GM23338 (cell line): ENCODE measurements around the gene CHCHD3. TPM values are rescaled to one million over a fixed set of nuclear protein-coding genes. Genes with fewer than 3 reads are reported as not detected.

Source experiments
- ATAC-seq: fragments of 200-7000 bp; cut with Tn5 transposase; 3 replicates; pipeline ENCODE4 v1.9.1; 2020
- DNase-seq: peaks from one replicate; pipeline ENCODE4 v3.0.0-alpha.2; 2015; ENCODE audit warnings: low spot score
- H2AFZ ChIP-seq: fragments of 200-600 bp; sonication (generic); 2 replicates; pipeline ENCODE4 v1.8.0; 2016; ENCODE audit warnings: antibody characterized with exemption, mild to moderate bottlenecking, moderate library complexity
- H3F3A ChIP-seq: fragments of 200-600 bp; sonication (generic); replicated peaks from 2 replicates; pipeline ENCODE4 v1.8.0; 2017; ENCODE audit warnings: antibody characterized with exemption, mixed run types, low read depth
- H3K27ac ChIP-seq: fragments of 200-600 bp; sonication (generic); 2 replicates; pipeline ENCODE4 v1.6.1; 2016; ENCODE audit warnings: low read depth
- H3K27me3 ChIP-seq: fragments of 200-600 bp; sonication (generic); 2 replicates; pipeline ENCODE4 v1.8.0; 2016; ENCODE audit warnings: mild to moderate bottlenecking, mixed run types, moderate library complexity; ENCODE audit not compliant: insufficient read depth
- H3K36me3 ChIP-seq: fragments of 200-600 bp; sonication (generic); 2 replicates; pipeline ENCODE4 v1.8.0; 2016; ENCODE audit warnings: mild to moderate bottlenecking; ENCODE audit not compliant: insufficient read depth
- H3K4me1 ChIP-seq: fragments of 200-600 bp; sonication (generic); 2 replicates; pipeline ENCODE4 v1.8.0; 2016; ENCODE audit warnings: mild to moderate bottlenecking, moderate library complexity; ENCODE audit not compliant: insufficient read depth
- H3K4me2 ChIP-seq: fragments of 200-600 bp; sonication (generic); 2 replicates; pipeline ENCODE4 v1.7.1; 2017; ENCODE audit warnings: mixed run types
- H3K4me3 ChIP-seq: fragments of 200-600 bp; sonication (generic); 2 replicates; pipeline ENCODE4 v1.6.1; 2016; ENCODE audit warnings: mixed run types
- H3K79me2 ChIP-seq: fragments of 200-600 bp; sonication (generic); replicated peaks from 2 replicates; pipeline ENCODE4 v1.8.0; 2017; ENCODE audit warnings: mild to moderate bottlenecking; ENCODE audit not compliant: insufficient read depth
- H3K9me2 ChIP-seq: fragments of 200-600 bp; sonication (generic); 2 replicates; pipeline ENCODE4 v1.8.0; 2017; ENCODE audit not compliant: insufficient read depth
- H4K20me1 ChIP-seq: fragments of 200-600 bp; sonication (generic); replicated peaks from 2 replicates; pipeline ENCODE4 v1.8.0; 2017; ENCODE audit warnings: mild to moderate bottlenecking; ENCODE audit not compliant: insufficient read depth
- H3K27ac Mint-ChIP-seq: 2 replicates; pipeline ENCODE4 v1.8.0; 2020; ENCODE audit warnings: inconsistent platforms, mild to moderate bottlenecking, moderate library complexity, mixed read lengths
- H3K27me3 Mint-ChIP-seq: 3 replicates; pipeline ENCODE4 v1.8.0; 2022; ENCODE audit warnings: low read depth, mild to moderate bottlenecking, moderate library complexity, mixed read lengths, inconsistent platforms; ENCODE audit not compliant: insufficient read depth, poor library complexity
- H3K36me3 Mint-ChIP-seq: 3 replicates; pipeline ENCODE4 v1.8.0; 2021; ENCODE audit warnings: low read depth, mild to moderate bottlenecking, inconsistent platforms, moderate library complexity, mixed read lengths
- H3K4me1 Mint-ChIP-seq: 3 replicates; pipeline ENCODE4 v1.8.0; 2020; ENCODE audit warnings: mild to moderate bottlenecking, inconsistent platforms, mixed read lengths
- H3K4me3 Mint-ChIP-seq: 3 replicates; pipeline ENCODE4 v1.8.0; 2021; ENCODE audit warnings: moderate library complexity, mild to moderate bottlenecking, inconsistent platforms, mixed read lengths
- H3K9me3 Mint-ChIP-seq: 3 replicates; pipeline ENCODE4 v1.8.0; 2020; ENCODE audit warnings: moderate library complexity, mild to moderate bottlenecking, inconsistent platforms, mixed read lengths
- CREB1 ChIP-seq: fragments of 250-450 bp; sonication (Bioruptor Pico); IDR thresholded peaks from 2 replicates; pipeline ENCODE4 v1.5.0; 2020; ENCODE audit warnings: low read depth, mild to moderate bottlenecking, moderate library complexity
- CTCF ChIP-seq, 2 experiments: fragments of 200-600 bp in 1 of 2; sonication (generic) in 1 of 2; conservative IDR thresholded peaks; 2 replicates each; pipeline versions ENCODE4 v1.5.1 to v1.6.1; 2016 to 2017; ENCODE audit warnings: antibody characterized with exemption in 2 of 2, low read depth in 2 of 2, mild to moderate bottlenecking in 2 of 2, moderate library complexity in 1 of 2
- ETS1 ChIP-seq: IDR thresholded peaks from 2 replicates; pipeline ENCODE4 v1.6.1; 2016; ENCODE audit warnings: antibody characterized with exemption
- EZH2phosphoT487 ChIP-seq: fragments of 200-600 bp; sonication (generic); IDR thresholded peaks from one replicate; pipeline ENCODE4 v1.8.1; 2018; ENCODE audit warnings: antibody characterized with exemption; ENCODE audit not compliant: unreplicated experiment
- JUNB ChIP-seq: IDR thresholded peaks from one replicate; pipeline ENCODE4 v1.6.1; 2016; ENCODE audit warnings: antibody characterized with exemption; ENCODE audit not compliant: unreplicated experiment
- NANOG ChIP-seq: IDR thresholded peaks from 2 replicates; pipeline ENCODE4 v1.6.1; 2016; ENCODE audit warnings: antibody characterized with exemption, borderline replicate concordance
- POLR2AphosphoS5 ChIP-seq: IDR thresholded peaks from 2 replicates; pipeline ENCODE4 v1.6.1; 2016; ENCODE audit warnings: antibody characterized with exemption, low read depth
- ZNF114 ChIP-seq: fragments of 250-450 bp; sonication (Bioruptor Pico); IDR thresholded peaks from 2 replicates; pipeline ENCODE4 v1.5.0; 2020; ENCODE audit warnings: mild to moderate bottlenecking, moderate library complexity
- ZNF462 ChIP-seq: fragments of 250-450 bp; sonication (Bioruptor Pico); IDR thresholded peaks from 2 replicates; pipeline ENCODE4 v1.5.0; 2020; ENCODE audit warnings: mild to moderate bottlenecking, moderate library complexity
- polyA plus RNA-seq: library from polyadenylated mRNA; unstranded; fragments of >200 nt; fragmentation: Nextera tagmentation; extraction: Ambion mirVana; gene quantifications from 2 replicates; pipeline ENCODE4 v1.2.1, GENCODE V29; 2016
- total RNA-seq: library from RNA; depleted of rRNA; stranded (reverse); fragments of >200 nt; shearing (Covaris generic); gene quantifications from 2 replicates; pipeline ENCODE4 v1.2.3, GENCODE V29; 2014

CHCHD3 gene
- total and polyA plus RNA-seq, 2 experiments from 2014 or later = 107 to 131 TPM

- TF ChIP-seq CREB1 (no peak), ZNF114 (CRISPR knock-in tag) (no peak), CTCF (conservative IDR thresholded peaks at IDR 0.05; ENCODE audit: low read depth in 2 of 2) (no peak), EZH2phosphoT487 (no peak), ETS1 (no peak), JUNB (no peak), NANOG (no peak)
Observed at GRCh38 chr7:132910657-132911056, 171.2 kb downstream of the CHCHD3 start (continued).

- Histone ChIP-seq H3K27me3 (no peaks in the 10 kb centered on the region), H3K9me2 (0 out of 2 replicates have a peak, but pooled peaks cover under 1% of the 10 kb centered on the region), H3F3A (no peaks in the 10 kb centered on the region), H3K36me3 (no peaks in the 10 kb centered on the region), H3K4me1 (peaks cover 10% of the 10 kb centered on the region; the same call in 1 of the 2 replicates), H3K27ac (no peak overlapping the region), H3K79me2 (peaks cover 40% of the 10 kb centered on the region), H4K20me1 (peaks cover 28% of the 10 kb centered on the region; the same call in 1 of the 2 replicates), H3K4me3 (no peak overlapping the region), H2AFZ (no peak overlapping the region), H3K4me2 (no peak overlapping the region)
- Mint-ChIP-seq H3K9me3 (no peaks in the 10 kb centered on the region), H3K27ac (no peak overlapping the region), H3K27me3 (no peaks in the 10 kb centered on the region), H3K4me3 (no peak overlapping the region), H3K4me1 (peaks cover 16% of the 10 kb centered on the region), H3K36me3 (peaks cover 20% of the 10 kb centered on the region; the same call in 2 of the 3 replicates)
- ATAC-seq (peak; percentile 53; the same call in 2 of the 3 replicates), DNase-seq (peak; percentile 26)
- no peak for TF ChIP-seq ZNF114 (CRISPR knock-in tag)
- no peak for TF ChIP-seq JUNB
- TF ChIP-seq ZNF462 (CRISPR knock-in tag) = no peak
- TF ChIP-seq CREB1 = no peak
- no peak for TF ChIP-seq EZH2phosphoT487
- no peak for TF ChIP-seq ETS1
- TF ChIP-seq POLR2AphosphoS5 = no peak
- TF ChIP-seq NANOG = no peak
Observed at GRCh38 chr7:132907380-132907940, 174.4 kb downstream of the CHCHD3 start.
